Loucy (cell line): ENCODE measurements around the gene CDC42BPA.
"Not testable (repeated sequence)": the region's sequence is repeated elsewhere in the genome, so short reads cannot be mapped to it uniquely, and the experiment has no call there.

ENCODE experiments used
- H2AFZ ChIP-seq: fragments of 200-600 bp; sonication (generic); 2 replicates; pipeline ENCODE4 v1.6.0; 2016; ENCODE audit warnings: antibody characterized with exemption, mild to moderate bottlenecking, low read length, moderate library complexity
- H3F3A ChIP-seq: fragments of 200-600 bp; 2 replicates; pipeline ENCODE4 v1.6.0; 2016; ENCODE audit warnings: antibody characterized with exemption, low read depth, mild to moderate bottlenecking
- H3K27me3 ChIP-seq: fragments of 200-600 bp; sonication (generic); 2 replicates; pipeline ENCODE4 v1.6.1; 2014; ENCODE audit warnings: low read length, mild to moderate bottlenecking; ENCODE audit not compliant: insufficient read depth, poor library complexity, severe bottlenecking
- H3K36me3 ChIP-seq: fragments of 200-600 bp; sonication (generic); 2 replicates; pipeline ENCODE4 v1.6.1; 2016; ENCODE audit warnings: low read length; ENCODE audit not compliant: insufficient read depth
- H3K4me1 ChIP-seq: fragments of 200-600 bp; sonication (generic); 2 replicates; pipeline ENCODE4 v1.5.1; 2014; ENCODE audit warnings: low read length, mild to moderate bottlenecking; ENCODE audit not compliant: insufficient read depth, poor library complexity, severe bottlenecking
- H3K4me2 ChIP-seq: fragments of 200-600 bp; sonication (generic); 2 replicates; pipeline ENCODE4 v1.6.0; 2014; ENCODE audit warnings: antibody characterized with exemption, low read length, low read depth, mild to moderate bottlenecking; ENCODE audit not compliant: poor library complexity, severe bottlenecking
- H3K4me3 ChIP-seq: fragments of 200-600 bp; sonication (generic); 2 replicates; pipeline ENCODE4 v1.5.1; 2014; ENCODE audit warnings: low read length, mild to moderate bottlenecking, mixed read lengths; ENCODE audit not compliant: poor library complexity, severe bottlenecking
- H3K79me2 ChIP-seq: fragments of 200-600 bp; sonication (generic); 2 replicates; pipeline ENCODE4 v1.6.1; 2014; ENCODE audit warnings: low read length; ENCODE audit not compliant: insufficient read depth
- H3K9ac ChIP-seq: fragments of 200-600 bp; sonication (generic); 2 replicates; pipeline ENCODE4 v1.6.0; 2014; ENCODE audit warnings: mild to moderate bottlenecking, low read depth, low read length, moderate library complexity; ENCODE audit not compliant: poor library complexity, severe bottlenecking
- H3K9me2 ChIP-seq: fragments of 200-600 bp; sonication (generic); replicated peaks from 2 replicates; pipeline ENCODE4 v1.6.1; 2016; ENCODE audit warnings: low read depth, low read length, mixed read lengths
- H3K9me3 ChIP-seq: fragments of 200-600 bp; sonication (generic); 2 replicates; pipeline ENCODE4 v1.6.1; 2014; ENCODE audit warnings: mild to moderate bottlenecking, antibody characterized with exemption, low read length, low read depth; ENCODE audit not compliant: insufficient read depth
- H4K20me1 ChIP-seq: fragments of 200-600 bp; sonication (generic); 2 replicates; pipeline ENCODE4 v1.6.0; 2014; ENCODE audit warnings: antibody characterized with exemption, low read length, mild to moderate bottlenecking; ENCODE audit not compliant: insufficient read depth, poor library complexity, severe bottlenecking
- EZH2phosphoT487 ChIP-seq: fragments of 200-600 bp; IDR thresholded peaks from 2 replicates; pipeline ENCODE4 v1.6.1; 2018; ENCODE audit warnings: antibody characterized with exemption, mild to moderate bottlenecking, moderate library complexity, borderline replicate concordance
- TF ChIP-seq, protein P1 (sequence below): fragments of 200-600 bp; sonication (generic); conservative IDR thresholded peaks from 2 replicates; pipeline ENCODE4 v1.5.1; 2014; ENCODE audit warnings: mild to moderate bottlenecking, antibody characterized with exemption, low read length

The CDC42BPA gene

DNA sequence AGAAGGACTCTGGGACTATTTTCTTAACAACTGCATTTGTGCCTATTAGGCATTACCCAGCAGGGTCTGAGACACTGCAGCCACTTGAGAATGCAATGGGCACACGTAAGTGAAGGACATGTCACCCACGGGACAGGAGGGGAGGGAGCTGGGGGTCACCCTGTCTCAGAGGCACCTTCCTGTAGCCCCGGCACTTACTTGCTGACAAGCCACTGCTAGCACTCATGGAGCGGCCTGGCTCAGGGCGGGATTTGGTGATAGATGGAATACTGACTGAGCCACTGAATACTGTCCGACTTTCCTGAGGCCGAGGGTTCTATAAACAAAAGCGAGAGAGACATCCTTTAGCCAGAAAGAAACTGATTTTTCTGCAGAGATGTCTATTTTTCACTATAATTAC, 313.5 kb downstream of the CDC42BPA start:
- H3F3A ChIP-seq, result no peaks in the 10 kb centered on the region
- no peak overlapping the region for H3K4me3 ChIP-seq
- H2AFZ ChIP-seq, result no peak overlapping the region
- no peaks in the 10 kb centered on the region for H3K27me3 ChIP-seq
- no peaks in the 10 kb centered on the region for H4K20me1 ChIP-seq
- H3K9me2 ChIP-seq, result no peaks in the 10 kb centered on the region
- no peak for TF ChIP-seq EZH2phosphoT487
- TF ChIP-seq, protein P1, sequence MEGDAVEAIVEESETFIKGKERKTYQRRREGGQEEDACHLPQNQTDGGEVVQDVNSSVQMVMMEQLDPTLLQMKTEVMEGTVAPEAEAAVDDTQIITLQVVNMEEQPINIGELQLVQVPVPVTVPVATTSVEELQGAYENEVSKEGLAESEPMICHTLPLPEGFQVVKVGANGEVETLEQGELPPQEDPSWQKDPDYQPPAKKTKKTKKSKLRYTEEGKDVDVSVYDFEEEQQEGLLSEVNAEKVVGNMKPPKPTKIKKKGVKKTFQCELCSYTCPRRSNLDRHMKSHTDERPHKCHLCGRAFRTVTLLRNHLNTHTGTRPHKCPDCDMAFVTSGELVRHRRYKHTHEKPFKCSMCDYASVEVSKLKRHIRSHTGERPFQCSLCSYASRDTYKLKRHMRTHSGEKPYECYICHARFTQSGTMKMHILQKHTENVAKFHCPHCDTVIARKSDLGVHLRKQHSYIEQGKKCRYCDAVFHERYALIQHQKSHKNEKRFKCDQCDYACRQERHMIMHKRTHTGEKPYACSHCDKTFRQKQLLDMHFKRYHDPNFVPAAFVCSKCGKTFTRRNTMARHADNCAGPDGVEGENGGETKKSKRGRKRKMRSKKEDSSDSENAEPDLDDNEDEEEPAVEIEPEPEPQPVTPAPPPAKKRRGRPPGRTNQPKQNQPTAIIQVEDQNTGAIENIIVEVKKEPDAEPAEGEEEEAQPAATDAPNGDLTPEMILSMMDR, result no peak
- H3K4me1 ChIP-seq, result no peaks in the 10 kb centered on the region
- H3K4me2 ChIP-seq, result no peak overlapping the region
- no peaks in the 10 kb centered on the region for H3K36me3 ChIP-seq
- H3K9ac ChIP-seq, result no peak overlapping the region
- no peaks in the 10 kb centered on the region for H3K9me3 ChIP-seq
- no peaks in the 10 kb centered on the region for H3K79me2 ChIP-seq

- no peaks in the 10 kb centered on the region for H3K9me2 ChIP-seq
- TF ChIP-seq EZH2phosphoT487, result no peak
- TF ChIP-seq, protein P1, result no peak
Observed at GRCh38 chr1:227003165-227003564, 315.1 kb downstream of the CDC42BPA start.

DNA sequence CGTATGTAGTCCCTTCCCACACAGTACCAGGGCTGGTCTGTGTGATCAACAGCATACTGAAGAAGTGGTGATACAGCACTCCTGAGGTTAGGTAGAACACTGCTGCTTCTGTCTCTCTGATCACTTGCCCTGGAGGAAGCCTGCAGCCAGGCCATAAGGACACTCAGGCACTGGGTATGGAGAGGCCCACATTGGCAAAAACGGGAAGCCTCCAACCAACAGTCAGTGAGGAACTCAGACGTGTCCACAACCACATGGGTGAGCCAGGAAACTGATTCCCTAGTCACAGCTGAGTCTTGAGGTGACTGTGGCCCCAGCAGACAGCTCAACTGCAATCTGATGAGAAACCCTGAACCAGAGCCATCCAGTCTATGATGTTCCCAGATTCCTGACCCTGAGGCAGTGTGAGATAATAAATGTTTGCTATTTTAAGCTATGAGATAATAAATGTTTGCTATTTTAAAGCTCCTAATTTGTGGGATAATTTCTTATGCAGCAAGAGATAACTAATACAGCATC, 315.7 kb downstream of the CDC42BPA start:
- H3K79me2 ChIP-seq, result no peaks in the 10 kb centered on the region
- TF ChIP-seq, protein P1, result no peak
- TF ChIP-seq EZH2phosphoT487, result no peak

More at GRCh38 chr1:227003165-227003564, 315.1 kb downstream of the CDC42BPA start:
- no peaks in the 10 kb centered on the region for H3K27me3 ChIP-seq
- H3K4me3 ChIP-seq, result no peak overlapping the region
- no peak overlapping the region for H2AFZ ChIP-seq
- H3F3A ChIP-seq, result no peaks in the 10 kb centered on the region
- H3K9ac ChIP-seq, result no peak overlapping the region
- H4K20me1 ChIP-seq, result no peaks in the 10 kb centered on the region
- H3K4me1 ChIP-seq, result no peaks in the 10 kb centered on the region
- H3K79me2 ChIP-seq, result no peaks in the 10 kb centered on the region
- no peaks in the 10 kb centered on the region for H3K36me3 ChIP-seq
- no peak overlapping the region for H3K4me2 ChIP-seq
- H3K9me3 ChIP-seq, result no peaks in the 10 kb centered on the region

GRCh38 chr1:226999579-226999978, 318.7 kb downstream of the CDC42BPA start:
- H3K4me2 ChIP-seq, H3K36me3 ChIP-seq, H3K9ac ChIP-seq, H3K4me1 ChIP-seq, H4K20me1 ChIP-seq, H3K79me2 ChIP-seq, H2AFZ ChIP-seq, H3K9me3 ChIP-seq, H3K4me3 ChIP-seq, H3K9me2 ChIP-seq, H3K27me3 ChIP-seq, H3F3A ChIP-seq: not testable (repeated sequence)

More for the DNA sequence above, 315.7 kb downstream of the CDC42BPA start:
- Histone ChIP-seq H4K20me1 (no peaks in the 10 kb centered on the region), H3K36me3 (no peaks in the 10 kb centered on the region), H3K4me1 (no peaks in the 10 kb centered on the region), H3K9me3 (no peaks in the 10 kb centered on the region), H3K9me2 (no peaks in the 10 kb centered on the region), H3K4me3 (no peak overlapping the region), H3K4me2 (no peak overlapping the region), H3F3A (no peaks in the 10 kb centered on the region), H3K27me3 (no peaks in the 10 kb centered on the region), H2AFZ (no peak overlapping the region), H3K9ac (no peak overlapping the region)
